SK-N-SH treated with all-trans-retinoic acid at 6 μM for 48 hours (cell line): ENCODE results near the gene TMEM214.

Experiments
- ARNTL ChIP-seq: fragments of 450-650 bp; formaldehyde crosslinking; IDR thresholded peaks from 2 replicates; pipeline ENCODE4 v1.5.0; 2020; ENCODE audit warnings: low read depth, mild to moderate bottlenecking, moderate library complexity, borderline replicate concordance
- ESRRG ChIP-seq: fragments of 250-450 bp; sonication (Bioruptor Pico); IDR thresholded peaks from 2 replicates; pipeline ENCODE4 v1.6.1; 2021; ENCODE audit warnings: mild to moderate bottlenecking
- GLIS3 ChIP-seq: fragments of 250-450 bp; sonication (Bioruptor Pico); IDR thresholded peaks from 2 replicates; pipeline ENCODE4 v1.5.0; 2020; ENCODE audit warnings: mild to moderate bottlenecking, moderate library complexity
- ISL1 ChIP-seq: fragments of 250-450 bp; sonication (Bioruptor Pico); IDR thresholded peaks from 2 replicates; pipeline ENCODE4 v2.1.2; 2022; ENCODE audit warnings: mild to moderate bottlenecking, moderate library complexity
- ZC3H10 ChIP-seq: fragments of 250-450 bp; sonication (Bioruptor Pico); IDR thresholded peaks from 2 replicates; pipeline ENCODE4 v1.5.1; 2021; ENCODE audit warnings: mild to moderate bottlenecking, moderate library complexity
- ZFP3 ChIP-seq: fragments of 250-450 bp; sonication (Bioruptor Pico); IDR thresholded peaks from 2 replicates; pipeline ENCODE4 v1.5.0; 2020; ENCODE audit warnings: mild to moderate bottlenecking, moderate library complexity
- ZFP30 ChIP-seq: fragments of 450-650 bp; formaldehyde crosslinking; IDR thresholded peaks from 2 replicates; pipeline ENCODE4 v1.5.0; 2022; ENCODE audit warnings: mild to moderate bottlenecking, moderate library complexity
- TF ChIP-seq, protein P1 (sequence below): fragments of 250-450 bp; sonication (Bioruptor Pico); IDR thresholded peaks from 2 replicates; pipeline ENCODE4 v1.5.1; 2020; ENCODE audit warnings: low read depth, mild to moderate bottlenecking, moderate library complexity
- TF ChIP-seq, protein P2 (sequence below): fragments of 250-450 bp; sonication (Bioruptor Pico); IDR thresholded peaks from 2 replicates; pipeline ENCODE4 v1.5.0; 2020; ENCODE audit warnings: mild to moderate bottlenecking, moderate library complexity
- TF ChIP-seq, protein P3 (sequence below): fragments of 250-450 bp; sonication (Bioruptor Pico); IDR thresholded peaks from 2 replicates; pipeline ENCODE4 v1.8.0; 2020; ENCODE audit warnings: mild to moderate bottlenecking, moderate library complexity, borderline replicate concordance

DNA sequence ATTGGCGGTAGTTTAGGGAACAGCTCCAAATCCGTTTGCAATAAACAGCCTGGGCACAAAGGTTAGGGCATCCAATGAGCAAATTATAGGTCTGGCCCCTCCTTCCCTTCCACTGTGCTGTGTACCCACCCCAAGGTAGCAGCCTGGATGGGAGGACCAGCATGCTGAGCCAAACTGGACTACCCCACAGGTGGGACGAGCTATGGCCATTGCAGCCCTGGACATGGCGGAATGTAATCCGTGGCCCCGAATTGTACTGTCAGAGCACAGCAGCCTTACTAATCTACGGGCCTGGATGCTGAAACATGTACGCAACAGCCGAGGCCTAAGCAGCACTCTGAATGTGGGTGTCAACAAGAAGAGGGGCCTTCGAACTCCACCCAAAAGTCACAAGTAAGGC is 25.4 kb downstream of the TMEM214 start:
- TF ChIP-seq, protein P1, sequence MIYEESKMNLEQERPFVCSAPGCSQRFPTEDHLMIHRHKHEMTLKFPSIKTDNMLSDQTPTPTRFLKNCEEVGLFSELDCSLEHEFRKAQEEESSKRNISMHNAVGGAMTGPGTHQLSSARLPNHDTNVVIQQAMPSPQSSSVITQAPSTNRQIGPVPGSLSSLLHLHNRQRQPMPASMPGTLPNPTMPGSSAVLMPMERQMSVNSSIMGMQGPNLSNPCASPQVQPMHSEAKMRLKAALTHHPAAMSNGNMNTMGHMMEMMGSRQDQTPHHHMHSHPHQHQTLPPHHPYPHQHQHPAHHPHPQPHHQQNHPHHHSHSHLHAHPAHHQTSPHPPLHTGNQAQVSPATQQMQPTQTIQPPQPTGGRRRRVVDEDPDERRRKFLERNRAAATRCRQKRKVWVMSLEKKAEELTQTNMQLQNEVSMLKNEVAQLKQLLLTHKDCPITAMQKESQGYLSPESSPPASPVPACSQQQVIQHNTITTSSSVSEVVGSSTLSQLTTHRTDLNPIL (CRISPR knock-in tag), result no peak
- TF ChIP-seq, protein P2, sequence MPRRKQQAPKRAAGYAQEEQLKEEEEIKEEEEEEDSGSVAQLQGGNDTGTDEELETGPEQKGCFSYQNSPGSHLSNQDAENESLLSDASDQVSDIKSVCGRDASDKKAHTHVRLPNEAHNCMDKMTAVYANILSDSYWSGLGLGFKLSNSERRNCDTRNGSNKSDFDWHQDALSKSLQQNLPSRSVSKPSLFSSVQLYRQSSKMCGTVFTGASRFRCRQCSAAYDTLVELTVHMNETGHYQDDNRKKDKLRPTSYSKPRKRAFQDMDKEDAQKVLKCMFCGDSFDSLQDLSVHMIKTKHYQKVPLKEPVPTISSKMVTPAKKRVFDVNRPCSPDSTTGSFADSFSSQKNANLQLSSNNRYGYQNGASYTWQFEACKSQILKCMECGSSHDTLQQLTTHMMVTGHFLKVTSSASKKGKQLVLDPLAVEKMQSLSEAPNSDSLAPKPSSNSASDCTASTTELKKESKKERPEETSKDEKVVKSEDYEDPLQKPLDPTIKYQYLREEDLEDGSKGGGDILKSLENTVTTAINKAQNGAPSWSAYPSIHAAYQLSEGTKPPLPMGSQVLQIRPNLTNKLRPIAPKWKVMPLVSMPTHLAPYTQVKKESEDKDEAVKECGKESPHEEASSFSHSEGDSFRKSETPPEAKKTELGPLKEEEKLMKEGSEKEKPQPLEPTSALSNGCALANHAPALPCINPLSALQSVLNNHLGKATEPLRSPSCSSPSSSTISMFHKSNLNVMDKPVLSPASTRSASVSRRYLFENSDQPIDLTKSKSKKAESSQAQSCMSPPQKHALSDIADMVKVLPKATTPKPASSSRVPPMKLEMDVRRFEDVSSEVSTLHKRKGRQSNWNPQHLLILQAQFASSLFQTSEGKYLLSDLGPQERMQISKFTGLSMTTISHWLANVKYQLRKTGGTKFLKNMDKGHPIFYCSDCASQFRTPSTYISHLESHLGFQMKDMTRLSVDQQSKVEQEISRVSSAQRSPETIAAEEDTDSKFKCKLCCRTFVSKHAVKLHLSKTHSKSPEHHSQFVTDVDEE (CRISPR knock-in tag), result no peak
- TF ChIP-seq, protein P3, sequence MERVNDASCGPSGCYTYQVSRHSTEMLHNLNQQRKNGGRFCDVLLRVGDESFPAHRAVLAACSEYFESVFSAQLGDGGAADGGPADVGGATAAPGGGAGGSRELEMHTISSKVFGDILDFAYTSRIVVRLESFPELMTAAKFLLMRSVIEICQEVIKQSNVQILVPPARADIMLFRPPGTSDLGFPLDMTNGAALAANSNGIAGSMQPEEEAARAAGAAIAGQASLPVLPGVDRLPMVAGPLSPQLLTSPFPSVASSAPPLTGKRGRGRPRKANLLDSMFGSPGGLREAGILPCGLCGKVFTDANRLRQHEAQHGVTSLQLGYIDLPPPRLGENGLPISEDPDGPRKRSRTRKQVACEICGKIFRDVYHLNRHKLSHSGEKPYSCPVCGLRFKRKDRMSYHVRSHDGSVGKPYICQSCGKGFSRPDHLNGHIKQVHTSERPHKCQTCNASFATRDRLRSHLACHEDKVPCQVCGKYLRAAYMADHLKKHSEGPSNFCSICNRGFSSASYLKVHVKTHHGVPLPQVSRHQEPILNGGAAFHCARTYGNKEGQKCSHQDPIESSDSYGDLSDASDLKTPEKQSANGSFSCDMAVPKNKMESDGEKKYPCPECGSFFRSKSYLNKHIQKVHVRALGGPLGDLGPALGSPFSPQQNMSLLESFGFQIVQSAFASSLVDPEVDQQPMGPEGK, result no peak
- TF ChIP-seq ZC3H10 (CRISPR knock-in tag), result no peak
- TF ChIP-seq ESRRG (CRISPR knock-in tag), result no peak
- no peak for TF ChIP-seq ZFP3 (CRISPR knock-in tag)
- TF ChIP-seq ARNTL (CRISPR knock-in tag), result no peak
- no peak for TF ChIP-seq ISL1 (CRISPR knock-in tag)
- TF ChIP-seq ZFP30 (CRISPR knock-in tag), result no peak
- no peak for TF ChIP-seq GLIS3 (CRISPR knock-in tag)
